ENCODE data around the gene WWTR1.
A peak's percentile ranks its signal among the peaks of the same experiment; 100 is the strongest.

The WWTR1 gene

GRCh38 chr3:149548669-149549065 is 109.2 kb downstream of the WWTR1 start:
- H3K27ac ChIP-seq: peak overlapping the region; percentile 67
- no peak for TF ChIP-seq CTCF (IDR thresholded peaks at IDR 0.05; ENCODE audit: low read depth, low read length, missing control alignments)
- H3K36me3 ChIP-seq (replicated peaks): peaks cover 7% of the 10 kb centered on the region
- in situ Hi-C loops (cut with HindIII; ENCODE audit: low pct_ligation_motif_present, low sequenced_read_pairs): no loop called here
- no peak for DNase-seq
- no peaks in the 10 kb centered on the region for H3K27me3 ChIP-seq (replicated peaks)
- no peak overlapping the region for H3K4me3 ChIP-seq (ENCODE audit: low read depth, low read length)

- peak overlapping the region; percentile 67 for H3K27ac ChIP-seq
- no peak overlapping the region for H3K4me3 ChIP-seq (ENCODE audit: low read depth, low read length)
- no peak for TF ChIP-seq CTCF (IDR thresholded peaks at IDR 0.05; ENCODE audit: low read depth, low read length, missing control alignments)
Observed at GRCh38 chr3:149547954-149548668, 109.7 kb downstream of the WWTR1 start.

GRCh38 chr3:149547413-149547812 is 110.4 kb downstream of the WWTR1 start:
- peaks cover 3% of the 10 kb centered on the region for H3K36me3 ChIP-seq (replicated peaks)
- H3K27me3 ChIP-seq (replicated peaks): no peaks in the 10 kb centered on the region
- in situ Hi-C loops (cut with HindIII; ENCODE audit: low pct_ligation_motif_present, low sequenced_read_pairs): no loop called here
- H3K27ac ChIP-seq: peak overlapping the region; percentile 67
- H3K4me3 ChIP-seq (ENCODE audit: low read depth, low read length): no peak overlapping the region
- DNase-seq: no peak
- TF ChIP-seq CTCF (IDR thresholded peaks at IDR 0.05; ENCODE audit: low read depth, low read length, missing control alignments): no peak

More at GRCh38 chr3:149547954-149548668, 109.7 kb downstream of the WWTR1 start:
- Histone ChIP-seq H3K36me3 (replicated peaks) (peaks cover 7% of the 10 kb centered on the region), H3K27me3 (replicated peaks) (no peaks in the 10 kb centered on the region)
- in situ Hi-C loops (cut with HindIII; ENCODE audit: low pct_ligation_motif_present, low sequenced_read_pairs): no loop called here
- DNase-seq: peak; percentile 72

- Histone ChIP-seq H3K36me3 (replicated peaks) (peaks cover 14% of the 10 kb centered on the region), H3K4me3 (ENCODE audit: low read depth, low read length) (no peak overlapping the region), H3K27me3 (replicated peaks) (no peaks in the 10 kb centered on the region), H3K27ac (no peak overlapping the region)
- in situ Hi-C loops (cut with HindIII; ENCODE audit: low pct_ligation_motif_present, low sequenced_read_pairs): no loop called here
- TF ChIP-seq CTCF (IDR thresholded peaks at IDR 0.05; ENCODE audit: low read depth, low read length, missing control alignments): no peak
- no peak for DNase-seq
Observed at GRCh38 chr3:149545049-149545448, 112.8 kb downstream of the WWTR1 start.

GRCh38 chr3:149542375-149543312 is 115.2 kb downstream of the WWTR1 start:
- TF ChIP-seq CTCF (IDR thresholded peaks at IDR 0.05; ENCODE audit: low read depth, low read length, missing control alignments): no peak
- in situ Hi-C loops (cut with HindIII; ENCODE audit: low pct_ligation_motif_present, low sequenced_read_pairs): no loop called here
- no peaks in the 10 kb centered on the region for H3K27me3 ChIP-seq (replicated peaks)
- peak; percentile 46 for DNase-seq
- H3K36me3 ChIP-seq (replicated peaks): peaks cover 12% of the 10 kb centered on the region
- H3K4me3 ChIP-seq (ENCODE audit: low read depth, low read length): no peak overlapping the region
- H3K27ac ChIP-seq: peak overlapping the region; percentile 77

Measured in brain microvascular endothelial cell (primary cell).